Daoy (cell line): ENCODE measurements around the gene PLK5. TPM values are rescaled to one million over a fixed set of nuclear protein-coding genes. Genes with fewer than 3 reads are reported as not detected.
"Not testable (repeated sequence)": the region's sequence is repeated elsewhere in the genome, so short reads cannot be mapped to it uniquely, and the experiment has no call there.

Experiments used
- DNase-seq: peaks from one replicate; pipeline ENCODE4 v3.0.0-alpha.2; 2015; ENCODE audit warnings: low read depth
- total RNA-seq: library from RNA; depleted of rRNA; stranded (reverse); fragments of >200 nt; shearing (Covaris generic); gene quantifications from 2 replicates; pipeline ENCODE4 v1.2.3, GENCODE V29; 2014

The PLK5 gene
- total RNA-seq, 1 experiment from 2014 or later: not detected

DNA sequence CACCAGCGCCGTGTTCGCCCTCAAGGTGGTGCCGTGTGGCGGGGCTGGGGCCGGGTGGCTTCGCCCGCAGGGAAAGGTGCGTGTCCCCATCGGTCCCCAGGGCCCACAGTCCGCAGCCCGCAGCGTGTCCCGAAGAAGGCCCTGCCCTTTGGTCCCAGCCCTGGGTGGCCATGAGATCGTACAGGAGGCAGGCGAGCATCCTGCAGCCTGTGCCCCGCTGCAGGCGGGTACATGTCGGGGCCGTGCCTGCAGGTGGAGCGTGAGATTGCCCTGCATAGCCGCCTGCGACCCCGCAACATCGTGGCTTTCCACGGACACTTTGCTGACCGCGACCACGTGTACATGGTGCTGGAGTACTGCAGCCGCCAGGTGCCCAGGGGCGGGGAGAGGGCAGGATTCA lies 1.5 kb downstream of the PLK5 start:
- DNase-seq: no peak

- DNase-seq: no peak
Measured at GRCh38 chr19:1526066-1526778, 2.3 kb downstream of the PLK5 start.

DNA sequence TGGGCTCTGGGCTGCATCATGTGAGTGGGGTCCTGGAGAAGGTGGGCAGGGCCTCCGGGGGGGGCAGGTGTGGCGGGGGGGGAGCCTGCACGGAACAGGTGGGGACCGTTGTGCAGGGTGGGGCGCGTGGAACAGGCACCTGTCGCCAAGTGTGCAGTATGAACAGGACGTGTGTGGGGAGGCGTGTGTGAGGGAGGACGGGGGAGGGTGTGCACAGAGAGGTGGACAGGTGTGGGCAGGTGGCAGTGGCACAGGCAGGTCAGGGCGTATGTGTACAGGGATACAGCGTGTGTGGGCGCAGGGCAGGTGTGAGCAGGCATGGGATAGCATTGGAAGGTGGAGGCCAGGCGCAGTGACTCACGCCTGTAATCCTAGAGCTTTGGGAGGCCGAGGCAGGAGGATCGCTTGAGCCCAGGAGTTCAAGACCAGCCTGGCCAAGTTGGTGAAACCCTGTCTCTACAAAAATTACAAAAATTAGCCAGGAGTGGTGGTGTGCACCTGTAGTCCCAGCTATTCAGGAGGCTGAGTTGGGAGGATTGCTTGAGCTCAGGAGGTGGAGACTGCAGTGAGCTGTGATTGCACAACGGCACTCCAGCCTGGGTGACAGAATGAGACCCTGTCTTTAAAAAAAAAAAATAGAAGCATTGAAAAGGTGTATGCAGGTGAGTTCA lies 3.2 kb downstream of the PLK5 start:
- no peak for DNase-seq

DNA sequence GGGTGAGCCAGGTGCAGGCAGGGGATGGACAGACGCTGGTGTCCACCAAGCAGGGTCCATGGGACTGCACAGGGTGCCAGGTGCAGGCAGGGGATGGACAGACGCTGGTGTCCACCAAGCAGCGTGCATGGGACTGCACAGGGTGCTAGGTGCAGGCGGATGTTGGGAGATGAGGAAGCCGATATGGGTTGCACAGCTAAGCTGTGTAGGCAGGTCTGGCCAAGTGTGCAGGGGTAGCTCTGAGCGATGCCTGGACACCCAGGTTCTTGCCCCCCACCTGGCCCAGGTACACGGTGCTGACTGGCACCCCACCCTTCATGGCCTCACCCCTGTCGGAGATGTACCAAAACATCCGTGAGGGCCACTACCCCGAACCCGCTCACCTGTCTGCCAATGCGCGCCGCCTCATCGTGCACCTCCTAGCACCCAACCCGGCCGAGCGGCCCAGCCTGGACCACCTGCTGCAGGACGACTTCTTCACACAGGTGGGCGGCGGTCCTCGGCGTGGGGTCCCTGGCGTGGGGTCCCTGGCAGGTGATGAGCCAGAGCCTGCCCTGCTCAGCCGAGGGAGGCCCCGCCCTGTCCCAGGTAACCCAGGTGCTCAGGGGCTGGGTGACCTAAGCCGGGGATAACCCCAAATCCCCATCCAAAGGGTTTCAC lies 3.9 kb downstream of the PLK5 start:
- no peak for DNase-seq

DNA sequence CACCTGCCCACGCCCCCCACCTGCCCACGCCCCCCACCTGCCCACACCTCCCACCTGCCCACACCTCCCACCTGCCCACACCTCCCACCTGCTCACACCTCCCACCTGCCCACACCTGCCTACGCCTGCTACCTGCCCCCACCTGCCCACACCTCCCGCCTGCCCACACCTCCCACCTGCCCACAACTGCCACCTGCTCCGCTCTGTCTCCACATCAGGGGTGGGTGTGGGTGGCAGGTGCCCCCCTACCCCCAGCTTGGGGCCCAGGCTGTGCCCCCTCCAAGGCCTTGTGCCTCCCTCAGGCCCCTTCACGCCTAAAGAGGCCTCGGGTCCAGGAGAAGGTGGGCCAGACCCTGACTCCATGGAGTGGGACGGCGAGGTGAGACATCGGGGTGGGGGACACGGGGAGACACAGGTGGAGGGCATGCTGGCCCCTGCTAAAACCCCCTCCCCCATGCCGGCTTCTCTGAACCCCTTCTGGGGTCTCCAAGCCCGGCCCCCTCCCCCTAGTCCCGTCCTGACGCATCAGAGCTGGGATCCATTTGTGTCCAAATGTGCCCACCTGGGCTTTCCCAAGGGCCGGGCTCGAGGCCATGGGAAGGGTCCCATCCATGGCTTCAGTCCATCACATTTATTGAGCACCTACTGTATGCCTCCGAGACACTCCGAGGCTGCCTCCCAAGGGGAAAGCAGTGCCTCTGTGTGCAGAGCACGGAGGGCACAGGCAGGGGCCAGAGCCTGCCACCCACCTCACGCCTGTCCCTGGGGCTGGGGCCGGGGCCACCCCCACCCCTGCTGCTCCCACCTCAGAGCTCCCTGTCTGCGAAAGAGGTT lies 4.9 kb downstream of the PLK5 start:
- no peak for DNase-seq

GRCh38 chr19:1529430-1529816 lies 5.5 kb downstream of the PLK5 start:
- DNase-seq: no peak

DNA sequence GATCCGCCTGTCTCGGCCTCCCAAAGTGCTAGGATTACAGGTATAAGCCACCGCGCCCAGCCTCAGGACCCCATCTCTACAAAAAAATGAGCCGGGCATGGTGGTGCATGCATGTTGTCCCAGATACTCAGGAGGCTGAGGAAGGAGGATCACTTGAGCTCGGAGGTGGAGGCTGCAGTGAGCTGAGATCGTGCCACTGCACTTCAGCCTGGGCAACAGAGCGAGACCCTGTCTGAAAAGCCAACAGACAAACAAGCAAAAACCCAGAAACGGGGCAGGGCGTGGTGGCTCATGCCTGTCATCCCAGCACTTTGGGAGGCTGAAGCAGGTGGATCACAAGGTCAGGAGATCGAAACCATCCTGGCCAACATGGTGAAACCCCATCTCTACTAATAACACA lies 7.0 kb downstream of the PLK5 start:
- not testable (repeated sequence) for DNase-seq

GRCh38 chr19:1531587-1531986 lies 7.7 kb downstream of the PLK5 start:
- no peak for DNase-seq

DNA sequence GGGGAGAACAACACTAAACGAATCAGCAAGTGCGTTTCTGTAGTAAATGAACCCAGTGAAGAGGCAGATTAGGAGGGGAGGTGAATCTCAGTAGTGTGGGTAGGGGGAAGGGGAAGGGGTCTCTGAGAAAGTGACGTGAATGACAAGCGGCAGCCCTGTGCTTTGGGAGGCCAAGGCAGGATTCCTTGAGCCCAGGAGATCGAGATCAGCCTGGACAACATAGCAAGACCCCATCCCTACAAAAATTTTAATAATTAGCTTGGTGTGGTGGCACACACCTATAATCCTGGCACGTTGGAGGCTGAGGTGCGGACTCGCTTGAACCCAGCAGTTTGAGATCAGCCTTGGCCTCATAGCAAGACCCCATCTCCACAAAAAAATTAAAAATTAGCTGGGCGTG lies 8.1 kb downstream of the PLK5 start:
- no peak for DNase-seq

DNA sequence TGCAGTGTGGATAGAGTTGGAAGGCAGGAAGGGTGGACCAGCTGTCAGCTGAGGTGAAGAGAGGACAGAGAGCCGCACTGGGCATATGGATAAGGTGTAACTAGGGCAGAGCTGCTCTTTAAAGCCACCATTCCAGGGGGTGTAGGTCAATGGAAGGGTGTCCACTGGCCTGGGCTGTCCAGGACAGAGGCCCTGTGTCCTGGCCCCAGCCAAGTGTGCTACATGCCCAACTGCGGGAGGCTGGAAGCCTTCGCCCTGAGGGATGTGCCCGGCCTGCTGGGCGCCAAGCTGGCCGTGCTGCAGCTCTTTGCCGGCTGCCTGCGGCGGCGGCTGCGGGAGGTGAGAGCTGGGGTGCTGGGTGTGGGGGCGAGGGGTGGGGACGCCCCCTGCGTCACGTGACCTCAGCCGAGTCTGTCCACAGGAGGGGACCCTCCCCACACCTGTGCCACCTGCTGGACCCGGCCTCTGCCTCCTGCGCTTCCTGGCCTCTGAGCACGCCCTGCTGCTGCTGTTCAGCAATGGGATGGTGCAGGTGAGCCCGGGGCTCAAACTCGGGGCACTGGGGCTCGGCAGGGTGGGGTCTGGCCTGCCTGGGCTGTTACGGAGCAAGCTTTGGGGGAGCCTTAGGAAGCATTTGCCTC lies 9.8 kb downstream of the PLK5 start:
- no peak for DNase-seq

DNA sequence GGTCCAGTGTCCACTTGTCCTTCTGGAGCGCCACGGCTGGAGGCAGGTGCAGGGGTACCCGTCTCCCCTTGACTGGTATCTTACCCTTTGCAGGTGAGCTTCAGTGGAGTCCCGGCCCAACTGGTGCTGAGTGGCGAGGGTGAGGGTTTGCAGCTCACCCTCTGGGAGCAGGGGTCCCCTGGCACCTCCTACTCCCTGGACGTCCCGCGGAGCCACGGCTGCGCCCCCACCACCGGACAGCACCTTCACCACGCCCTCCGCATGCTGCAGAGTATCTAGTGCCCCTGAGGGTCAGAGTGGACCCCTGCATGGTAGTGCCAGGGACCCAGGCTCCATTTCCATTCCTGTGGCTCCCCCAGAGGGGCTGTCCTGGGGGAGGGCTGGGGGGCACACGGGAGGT lies 11.1 kb downstream of the PLK5 start:
- DNase-seq: no peak

DNA sequence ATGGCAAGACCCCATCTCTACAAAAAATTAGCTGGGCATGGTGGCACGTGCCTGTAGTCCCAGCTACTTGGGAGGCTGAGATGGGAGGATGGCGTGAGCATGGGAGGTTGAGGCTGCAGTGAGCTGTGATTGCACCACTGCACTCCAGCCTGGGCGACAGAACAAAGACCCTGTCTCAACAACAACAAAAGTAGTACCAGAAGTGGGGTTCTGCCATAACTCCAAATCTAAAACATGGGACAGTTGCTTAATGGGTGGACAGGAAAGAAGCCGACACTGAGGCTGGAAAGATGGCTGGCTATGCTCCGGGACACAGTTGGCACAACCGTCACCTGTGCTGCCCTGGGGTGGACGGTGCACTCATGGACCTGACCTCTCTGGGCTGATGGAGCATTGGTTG lies 11.8 kb downstream of the PLK5 start:
- DNase-seq: not testable (repeated sequence)

DNA sequence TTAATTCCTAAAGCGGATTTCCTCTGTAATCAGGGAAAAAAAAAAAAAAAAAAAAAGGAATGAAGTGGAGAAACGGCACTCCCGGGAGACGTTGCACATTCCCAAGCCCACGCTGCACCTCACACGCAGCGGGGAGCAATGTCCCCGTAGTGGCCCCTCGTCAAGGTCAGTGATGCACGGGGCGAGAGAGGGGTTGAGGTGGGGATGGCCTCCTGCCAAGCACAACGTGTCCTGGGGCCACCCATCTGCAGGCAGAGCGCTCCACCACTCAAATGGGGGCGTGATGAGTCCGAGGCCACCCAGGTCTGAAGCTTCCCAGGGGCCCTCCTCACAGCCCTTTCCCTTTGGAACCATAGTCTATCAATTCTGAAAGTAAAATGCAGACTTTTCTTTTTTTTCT lies 15.1 kb downstream of the PLK5 start:
- no peak for DNase-seq

DNA sequence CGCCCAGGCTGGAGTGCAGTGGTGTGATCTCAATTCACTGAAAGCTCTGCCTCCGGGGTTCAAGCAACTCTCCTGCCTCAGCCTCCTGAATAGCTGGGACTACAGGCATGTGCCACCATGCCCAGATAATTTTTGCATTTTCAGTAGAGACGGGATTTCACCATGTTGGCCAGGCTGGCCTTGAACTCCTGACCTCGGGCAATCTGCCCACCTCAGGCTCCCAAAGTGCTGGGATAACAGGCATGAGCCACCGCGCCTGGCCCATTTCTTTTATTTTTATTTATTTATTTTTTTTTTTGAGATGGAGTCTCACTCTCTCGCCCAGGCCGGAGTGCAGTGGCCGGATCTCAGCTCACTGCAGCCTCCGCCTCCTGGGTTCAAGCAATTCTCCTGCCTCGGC lies 15.9 kb downstream of the PLK5 start:
- DNase-seq: not testable (repeated sequence)

DNA sequence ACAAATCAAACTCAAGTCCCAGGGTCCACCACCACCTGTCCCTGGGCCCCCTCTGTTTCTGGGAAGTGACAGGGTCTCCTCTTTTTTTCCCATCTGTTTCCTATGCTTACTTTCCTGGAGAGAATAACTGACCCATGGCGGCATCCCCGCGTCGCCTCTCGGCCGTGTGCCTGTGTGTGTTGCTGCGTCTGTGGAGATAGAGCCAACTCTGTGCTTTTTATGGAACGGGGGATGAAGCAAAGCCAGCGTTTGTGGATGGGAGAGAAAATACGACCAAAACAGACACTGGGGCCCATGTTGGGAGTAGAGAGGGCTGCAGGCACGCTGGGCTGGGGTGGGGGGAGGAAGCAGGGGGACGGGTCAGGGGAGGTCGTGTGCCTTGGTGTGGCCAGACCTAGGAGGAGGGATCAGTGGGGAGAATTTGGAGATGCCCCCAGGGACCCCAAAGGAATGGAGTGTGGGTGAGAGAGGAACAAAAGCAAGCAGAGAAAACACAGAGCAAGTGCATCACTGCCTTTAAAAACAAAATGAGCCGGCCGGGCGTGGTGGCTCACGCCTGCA lies 16.6 kb downstream of the PLK5 start:
- no peak for DNase-seq

DNA sequence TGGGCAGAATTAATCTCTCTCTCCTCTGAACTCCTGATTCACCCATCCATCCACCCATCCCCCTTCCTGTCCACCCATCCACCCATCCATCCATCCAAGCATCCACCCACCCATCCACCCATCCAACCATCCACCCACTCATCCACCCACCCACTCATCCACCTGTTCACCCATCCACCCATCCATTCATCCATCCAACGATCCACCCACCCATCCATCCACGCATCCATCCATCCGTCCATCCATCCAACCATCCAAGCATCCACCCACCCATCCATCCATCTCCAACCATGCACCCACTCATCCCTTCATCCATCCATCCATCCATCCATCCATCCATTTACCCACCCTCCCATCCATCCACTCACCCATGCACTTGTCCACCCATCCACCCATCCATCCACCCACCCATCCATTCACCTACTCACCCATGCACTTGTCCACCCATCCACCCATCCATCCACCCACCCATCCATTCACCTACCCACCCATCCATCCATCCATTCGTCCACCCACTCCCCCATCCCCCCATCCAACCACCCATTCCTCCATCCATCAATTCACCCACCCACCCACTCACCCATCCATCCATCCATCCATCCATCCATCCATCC lies 25.6 kb downstream of the PLK5 start:
- no peak for DNase-seq

- DNase-seq: no peak
Measured at GRCh38 chr19:1551068-1552040, 27.5 kb downstream of the PLK5 start.

- no peak for DNase-seq
Measured at GRCh38 chr19:1553415-1553814, 29.5 kb downstream of the PLK5 start.

- no peak for DNase-seq
Measured at GRCh38 chr19:1554968-1555367, 31.1 kb downstream of the PLK5 start.
